SK-N-SH (cell line): ENCODE data around the gene CYP26C1. TPM values are rescaled to one million over a fixed set of nuclear protein-coding genes. Genes with fewer than 3 reads are reported as not detected.
A peak's percentile ranks its signal among the peaks of the same experiment; 100 is the strongest.

Source experiments
- CTCF ChIA-PET: fragments of 300-600, 350-600 bp; formaldehyde crosslinking; extraction: SDS; loops from one replicate; lab custom pipeline; 2021; lab: Yijun Ruan, JAX
- POLR2A ChIA-PET: fragments of 350-600 bp; sonication (Branson Sonifier 250); formaldehyde crosslinking; extraction: SDS; loops from one replicate; lab custom pipeline; 2020; ENCODE audit warnings: antibody characterized with exemption, inconsistent platforms; lab: Yijun Ruan, JAX
- DNase-seq: peaks from one replicate; pipeline ENCODE4 v3.0.0; 2012
- H2AFZ ChIP-seq: fragments of 200-600 bp; sonication (generic); 2 replicates; pipeline ENCODE4 v1.8.1; 2016; ENCODE audit warnings: antibody characterized with exemption, mild to moderate bottlenecking, low read depth
- H3F3A ChIP-seq: fragments of 200-600 bp; sonication (generic); replicated peaks from 2 replicates; pipeline ENCODE3; 2016; ENCODE audit warnings: antibody characterized with exemption, mild to moderate bottlenecking; ENCODE audit not compliant: insufficient read depth
- H3K27ac ChIP-seq, 2 experiments: fragments of 200-500 bp in 1 of 2; fragments of 200-600 bp in 1 of 2; sonication (Bioruptor generic) in 1 of 2; sonication (generic), shearing (Covaris generic) in 1 of 2; 2 replicates each; pipeline versions ENCODE4 v1.5.1 to v1.6.1; 2014 to 2016; ENCODE audit warnings: low read depth in 2 of 2, inconsistent platforms in 1 of 2, low read length in 1 of 2, mild to moderate bottlenecking in 1 of 2, mixed read lengths in 1 of 2
- H3K27me3 ChIP-seq: fragments of 200-600 bp; sonication (generic), shearing (Covaris generic); 2 replicates; pipeline ENCODE4 v1.6.1; 2016; ENCODE audit warnings: mixed run types; ENCODE audit not compliant: insufficient read depth
- H3K36me3 ChIP-seq, 2 experiments: fragments of 200-500 bp in 1 of 2; fragments of 200-600 bp in 1 of 2; sonication (Bioruptor generic) in 1 of 2; sonication (generic) in 1 of 2; replicated peaks in 1 of 2; 2 replicates each; pipeline versions ENCODE3 to v1.5.1; 2014 to 2016; ENCODE audit warnings: low read length in 1 of 2, mild to moderate bottlenecking in 1 of 2; ENCODE audit not compliant: insufficient read depth in 2 of 2, control insufficient read depth in 1 of 2
- H3K4me1 ChIP-seq, 2 experiments: fragments of 200-500 bp in 1 of 2; fragments of 200-600 bp in 1 of 2; sonication (Bioruptor generic) in 1 of 2; sonication (generic), shearing (Covaris generic) in 1 of 2; 2 replicates each; pipeline versions ENCODE4 v1.5.1 to v1.6.1; 2014 to 2016; ENCODE audit warnings: low read depth in 1 of 2, low read length in 1 of 2, mixed run types in 1 of 2; ENCODE audit not compliant: insufficient read depth in 2 of 2, control insufficient read depth in 1 of 2
- H3K4me2 ChIP-seq: fragments of 200-600 bp; sonication (generic), shearing (Covaris generic); 2 replicates; pipeline ENCODE4 v1.6.1; 2017; ENCODE audit warnings: mixed run types
- H3K4me3 ChIP-seq, 2 experiments: fragments of 200-500 bp in 1 of 2; fragments of 200-600 bp in 1 of 2; sonication (Bioruptor generic) in 1 of 2; sonication (generic), shearing (Covaris generic) in 1 of 2; 2 replicates each; pipeline versions ENCODE4 v1.5.1 to v1.8.1; 2014 to 2016; ENCODE audit warnings: low read depth in 2 of 2, inconsistent platforms in 1 of 2, low read length in 1 of 2, mild to moderate bottlenecking in 1 of 2, mixed read lengths in 1 of 2, moderate library complexity in 1 of 2
- H3K79me2 ChIP-seq: fragments of 200-600 bp; sonication (generic); 2 replicates; pipeline ENCODE4 v1.8.1; 2017; ENCODE audit warnings: mild to moderate bottlenecking; ENCODE audit not compliant: insufficient read depth
- H3K9ac ChIP-seq: fragments of 200-600 bp; sonication (generic); 2 replicates; pipeline ENCODE4 v1.6.1; 2017; ENCODE audit warnings: mixed run types
- H3K9me2 ChIP-seq: fragments of 200-600 bp; sonication (generic); 2 replicates; pipeline ENCODE4 v1.6.1; 2017; ENCODE audit warnings: mixed run types
- H3K9me3 ChIP-seq: fragments of 200-600 bp; sonication (generic); 2 replicates; pipeline ENCODE4 v1.6.1; 2017; ENCODE audit warnings: mixed run types, mild to moderate bottlenecking, moderate library complexity
- H4K20me1 ChIP-seq: fragments of 200-600 bp; sonication (generic); 2 replicates; pipeline ENCODE4 v1.6.1; 2017; ENCODE audit warnings: mild to moderate bottlenecking, mixed run types; ENCODE audit not compliant: insufficient read depth
- CHD2 ChIP-seq: fragments of 150-350 bp; IDR thresholded peaks from 2 replicates; pipeline ENCODE4 v1.6.1; 2018; ENCODE audit warnings: low read length; ENCODE audit not compliant: partially characterized antibody
- ELF1 ChIP-seq: IDR thresholded peaks from 2 replicates; pipeline ENCODE4 v1.4.0; 2012
- EP300 ChIP-seq, 2 experiments: IDR thresholded peaks; 2 replicates each; pipeline versions ENCODE4 v1.4.0 to v1.6.1; 2012; ENCODE audit warnings: borderline replicate concordance in 1 of 2, low read depth in 1 of 2, low read length in 1 of 2
- EZH2phosphoT487 ChIP-seq: fragments of 200-600 bp; sonication (generic); IDR thresholded peaks from 2 replicates; pipeline ENCODE4 v1.6.1; 2017; ENCODE audit warnings: low read depth, mixed run types, mild to moderate bottlenecking, antibody characterized with exemption, moderate library complexity, borderline replicate concordance
- FOSL2 ChIP-seq: IDR thresholded peaks from 2 replicates; pipeline ENCODE4 v1.4.0; 2012; ENCODE audit warnings: low read depth, mild to moderate bottlenecking, moderate library complexity, borderline replicate concordance
- FOXJ3 ChIP-seq: sonication (generic); formaldehyde crosslinking; IDR thresholded peaks from 2 replicates; pipeline ENCODE4 v1.5.1; 2020; ENCODE audit warnings: mild to moderate bottlenecking, missing genetic modification reagents
- FOXM1 ChIP-seq: IDR thresholded peaks from 2 replicates; pipeline ENCODE4 v1.4.0; 2012; ENCODE audit warnings: low read depth, mild to moderate bottlenecking
- MEF2A ChIP-seq: IDR thresholded peaks from 2 replicates; pipeline ENCODE4 v1.4.0; 2012; ENCODE audit warnings: low read depth, borderline replicate concordance
- RAD21 ChIP-seq: IDR thresholded peaks from 2 replicates; pipeline ENCODE4 v1.6.1; 2012; ENCODE audit warnings: mild to moderate bottlenecking, low read length
- RFX5 ChIP-seq: IDR thresholded peaks from 2 replicates; pipeline ENCODE4 v1.6.1; 2012; ENCODE audit warnings: mild to moderate bottlenecking, improper control_type of control experiment, low read length
- RXRA ChIP-seq: IDR thresholded peaks from 2 replicates; pipeline ENCODE4 v1.4.0; 2012; ENCODE audit warnings: low read depth, mild to moderate bottlenecking, borderline replicate concordance
- SIN3A ChIP-seq: IDR thresholded peaks from 2 replicates; pipeline ENCODE4 v1.6.1; 2012; ENCODE audit warnings: low read depth, mild to moderate bottlenecking, low read length, moderate library complexity, borderline replicate concordance
- TCF12 ChIP-seq: IDR thresholded peaks from 2 replicates; pipeline ENCODE4 v1.4.0; 2012
- TEAD4 ChIP-seq: IDR thresholded peaks from 2 replicates; pipeline ENCODE4 v1.4.0; 2012; ENCODE audit warnings: mild to moderate bottlenecking, borderline replicate concordance; ENCODE audit not compliant: insufficient read depth
- YY1 ChIP-seq: IDR thresholded peaks from 2 replicates; pipeline ENCODE4 v1.4.0; 2012; ENCODE audit warnings: low read depth, mild to moderate bottlenecking
- WGBS: methylation state at CpG from one replicate; pipeline ENCODE4 v1.1.6; 2017; ENCODE audit warnings: low lambda C conversion rate; 5-methylcytosine and 5-hydroxymethylcytosine counted together
- polyA plus RNA-seq, 3 experiments: library from polyadenylated mRNA; depleted of rRNA; stranded (reverse); fragments of >200 nt; gene quantifications; 2 replicates each; pipeline ENCODE4 v1.2.3, GENCODE V29; 2012
- TF ChIP-seq, protein P1 (sequence below): IDR thresholded peaks from 2 replicates; pipeline ENCODE4; 2012
- TF ChIP-seq, protein P2 (sequence below): IDR thresholded peaks from 2 replicates; pipeline ENCODE4 v1.4.0; 2012; ENCODE audit warnings: low read depth, borderline replicate concordance
- TF ChIP-seq, protein P3 (sequence below): IDR thresholded peaks from 2 replicates; pipeline ENCODE4 v1.4.0; 2012; ENCODE audit warnings: low read depth
- TF ChIP-seq, protein P4 (sequence below): fragments of 150-350 bp; IDR thresholded peaks from 2 replicates; pipeline ENCODE4 v1.6.1; 2016; ENCODE audit warnings: mild to moderate bottlenecking, low read depth, low read length

Gene CYP26C1
- polyA plus RNA-seq, 1 of the 3 experiments (the other 2 are of a cell fraction) = not detected

DNA sequence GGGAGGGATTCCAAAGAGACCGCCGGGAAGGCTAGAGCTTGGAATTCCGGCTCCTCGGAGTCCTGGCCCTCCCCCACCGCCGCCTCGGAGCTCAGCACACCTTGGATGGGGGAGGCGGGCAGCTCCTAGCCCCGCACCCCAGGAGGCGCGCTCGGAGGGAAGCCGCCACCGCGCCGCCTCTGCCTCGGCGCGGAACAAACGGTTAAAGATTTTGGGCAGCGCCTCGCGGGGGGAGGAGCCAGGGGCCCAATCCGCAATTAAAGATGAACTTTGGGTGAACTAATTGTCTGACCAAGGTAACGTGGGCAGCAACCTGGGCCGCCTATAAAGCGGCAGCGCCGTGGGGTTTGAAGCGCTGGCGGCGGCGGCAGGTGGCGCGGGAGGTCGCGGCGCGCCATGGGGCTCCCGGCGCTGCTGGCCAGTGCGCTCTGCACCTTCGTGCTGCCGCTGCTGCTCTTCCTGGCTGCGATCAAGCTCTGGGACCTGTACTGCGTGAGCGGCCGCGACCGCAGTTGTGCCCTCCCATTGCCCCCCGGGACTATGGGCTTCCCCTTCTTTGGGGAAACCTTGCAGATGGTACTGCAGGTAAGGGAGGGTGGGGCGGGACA is 13.0 kb downstream of the CYP26C1 start, which contains the start of gene CYP26A1:
CYP26A1 (plus strand) TSS at position 355 of the 608 bp plus-strand sequence; CDS start at position 397, 42 bp downstream.
- Histone ChIP-seq H3K27me3 (peaks cover 49% of the 10 kb centered on the region), H3F3A (peaks cover 4% of the 10 kb centered on the region), H3K79me2 (no peaks in the 10 kb centered on the region), H2AFZ (no peak within 1 kb of the TSS), H3K9me3 (no peaks in the 10 kb centered on the region), H3K9me2 (no peaks in the 10 kb centered on the region), H3K4me1 (peaks cover 0 to 38% of the 10 kb centered on the region in 2 experiments; a peak in 1 of 4 replicates), H3K36me3 (no peaks in the 10 kb centered on the region), H4K20me1 (no peaks in the 10 kb centered on the region), H3K27ac (no peak within 1 kb of the TSS), H3K4me3 (peak within 1 kb of the TSS; percentile 46 to 58), H3K9ac (no peak within 1 kb of the TSS), H3K4me2 (peak within 1 kb of the TSS; percentile 80)
- TF ChIP-seq MEF2A (no peak), EZH2phosphoT487 (no peak), CHD2 (no peak), TEAD4 (no peak), FOSL2 (no peak), RXRA (no peak), EP300 (IDR thresholded peaks at IDR 0.05; ENCODE audit: borderline replicate concordance in 1 of 2, low read depth in 1 of 2, low read length in 1 of 2) (no peak), YY1 (no peak), SIN3A (no peak), FOXM1 (no peak), FOXJ3 (CRISPR knock-in tag) (no peak), ELF1 (no peak), RFX5 (no peak), RAD21 (no peak), TCF12 (no peak)
- TF ChIP-seq, protein P1, sequence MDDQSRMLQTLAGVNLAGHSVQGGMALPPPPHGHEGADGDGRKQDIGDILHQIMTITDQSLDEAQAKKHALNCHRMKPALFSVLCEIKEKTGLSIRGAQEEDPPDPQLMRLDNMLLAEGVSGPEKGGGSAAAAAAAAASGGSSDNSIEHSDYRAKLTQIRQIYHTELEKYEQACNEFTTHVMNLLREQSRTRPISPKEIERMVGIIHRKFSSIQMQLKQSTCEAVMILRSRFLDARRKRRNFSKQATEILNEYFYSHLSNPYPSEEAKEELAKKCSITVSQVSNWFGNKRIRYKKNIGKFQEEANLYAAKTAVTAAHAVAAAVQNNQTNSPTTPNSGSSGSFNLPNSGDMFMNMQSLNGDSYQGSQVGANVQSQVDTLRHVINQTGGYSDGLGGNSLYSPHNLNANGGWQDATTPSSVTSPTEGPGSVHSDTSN = no peak
- TF ChIP-seq, protein P2, sequence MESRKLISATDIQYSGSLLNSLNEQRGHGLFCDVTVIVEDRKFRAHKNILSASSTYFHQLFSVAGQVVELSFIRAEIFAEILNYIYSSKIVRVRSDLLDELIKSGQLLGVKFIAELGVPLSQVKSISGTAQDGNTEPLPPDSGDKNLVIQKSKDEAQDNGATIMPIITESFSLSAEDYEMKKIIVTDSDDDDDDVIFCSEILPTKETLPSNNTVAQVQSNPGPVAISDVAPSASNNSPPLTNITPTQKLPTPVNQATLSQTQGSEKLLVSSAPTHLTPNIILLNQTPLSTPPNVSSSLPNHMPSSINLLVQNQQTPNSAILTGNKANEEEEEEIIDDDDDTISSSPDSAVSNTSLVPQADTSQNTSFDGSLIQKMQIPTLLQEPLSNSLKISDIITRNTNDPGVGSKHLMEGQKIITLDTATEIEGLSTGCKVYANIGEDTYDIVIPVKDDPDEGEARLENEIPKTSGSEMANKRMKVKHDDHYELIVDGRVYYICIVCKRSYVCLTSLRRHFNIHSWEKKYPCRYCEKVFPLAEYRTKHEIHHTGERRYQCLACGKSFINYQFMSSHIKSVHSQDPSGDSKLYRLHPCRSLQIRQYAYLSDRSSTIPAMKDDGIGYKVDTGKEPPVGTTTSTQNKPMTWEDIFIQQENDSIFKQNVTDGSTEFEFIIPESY = no peak
- TF ChIP-seq, protein P3, sequence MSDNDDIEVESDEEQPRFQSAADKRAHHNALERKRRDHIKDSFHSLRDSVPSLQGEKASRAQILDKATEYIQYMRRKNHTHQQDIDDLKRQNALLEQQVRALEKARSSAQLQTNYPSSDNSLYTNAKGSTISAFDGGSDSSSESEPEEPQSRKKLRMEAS = no peak
- TF ChIP-seq, protein P4, sequence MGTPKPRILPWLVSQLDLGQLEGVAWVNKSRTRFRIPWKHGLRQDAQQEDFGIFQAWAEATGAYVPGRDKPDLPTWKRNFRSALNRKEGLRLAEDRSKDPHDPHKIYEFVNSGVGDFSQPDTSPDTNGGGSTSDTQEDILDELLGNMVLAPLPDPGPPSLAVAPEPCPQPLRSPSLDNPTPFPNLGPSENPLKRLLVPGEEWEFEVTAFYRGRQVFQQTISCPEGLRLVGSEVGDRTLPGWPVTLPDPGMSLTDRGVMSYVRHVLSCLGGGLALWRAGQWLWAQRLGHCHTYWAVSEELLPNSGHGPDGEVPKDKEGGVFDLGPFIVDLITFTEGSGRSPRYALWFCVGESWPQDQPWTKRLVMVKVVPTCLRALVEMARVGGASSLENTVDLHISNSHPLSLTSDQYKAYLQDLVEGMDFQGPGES = no peak
- ChIA-PET CTCF (interaction anchor here (0.8 to 8.6 kb wide), 13 partner anchors 8 to 408 kb away, joined by 3 to 69 read pairs (median 4); partner anchors contain the start of genes CYP26C1 and MYOF), POLR2A (no interaction called here)
- WGBS = 6% methylated on average over 13 of the region's 52 CpGs
- DNase-seq = peak; percentile 64
